GM20000 (cell line): Measurements from ENCODE around the gene ZNF385C.

ENCODE experiments used
- DNase-seq: peaks from one replicate; pipeline ENCODE4 v3.0.0; 2012; ENCODE audit warnings: low spot score
- TF ChIP-seq, protein P1 (sequence below): IDR thresholded peaks from 2 replicates; pipeline ENCODE4 v1.5.1; 2012; ENCODE audit warnings: mild to moderate bottlenecking, control low read depth; ENCODE audit errors: extremely low read depth, missing control alignments

ZNF385C gene

DNA sequence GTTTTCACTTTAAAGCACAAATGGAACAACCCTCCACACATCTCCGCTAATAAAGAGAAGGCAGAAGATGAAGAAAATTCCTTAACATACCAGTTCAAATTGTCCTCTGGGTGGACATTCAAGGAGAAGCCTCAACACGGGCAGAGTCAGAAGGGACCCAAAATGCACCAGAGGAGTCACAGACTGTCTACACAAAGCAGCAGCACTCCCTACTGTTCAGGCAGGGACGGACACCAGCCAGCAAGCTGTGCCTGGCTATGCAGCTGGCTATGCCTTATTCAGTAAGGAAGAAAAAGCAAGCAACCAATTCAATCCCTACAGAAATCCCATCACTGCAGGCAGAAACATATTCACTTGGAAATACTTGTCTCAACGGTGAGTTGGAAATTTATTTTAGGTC, 89.1 kb downstream of the ZNF385C start:
- TF ChIP-seq, protein P1, sequence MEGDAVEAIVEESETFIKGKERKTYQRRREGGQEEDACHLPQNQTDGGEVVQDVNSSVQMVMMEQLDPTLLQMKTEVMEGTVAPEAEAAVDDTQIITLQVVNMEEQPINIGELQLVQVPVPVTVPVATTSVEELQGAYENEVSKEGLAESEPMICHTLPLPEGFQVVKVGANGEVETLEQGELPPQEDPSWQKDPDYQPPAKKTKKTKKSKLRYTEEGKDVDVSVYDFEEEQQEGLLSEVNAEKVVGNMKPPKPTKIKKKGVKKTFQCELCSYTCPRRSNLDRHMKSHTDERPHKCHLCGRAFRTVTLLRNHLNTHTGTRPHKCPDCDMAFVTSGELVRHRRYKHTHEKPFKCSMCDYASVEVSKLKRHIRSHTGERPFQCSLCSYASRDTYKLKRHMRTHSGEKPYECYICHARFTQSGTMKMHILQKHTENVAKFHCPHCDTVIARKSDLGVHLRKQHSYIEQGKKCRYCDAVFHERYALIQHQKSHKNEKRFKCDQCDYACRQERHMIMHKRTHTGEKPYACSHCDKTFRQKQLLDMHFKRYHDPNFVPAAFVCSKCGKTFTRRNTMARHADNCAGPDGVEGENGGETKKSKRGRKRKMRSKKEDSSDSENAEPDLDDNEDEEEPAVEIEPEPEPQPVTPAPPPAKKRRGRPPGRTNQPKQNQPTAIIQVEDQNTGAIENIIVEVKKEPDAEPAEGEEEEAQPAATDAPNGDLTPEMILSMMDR = no peak

DNA sequence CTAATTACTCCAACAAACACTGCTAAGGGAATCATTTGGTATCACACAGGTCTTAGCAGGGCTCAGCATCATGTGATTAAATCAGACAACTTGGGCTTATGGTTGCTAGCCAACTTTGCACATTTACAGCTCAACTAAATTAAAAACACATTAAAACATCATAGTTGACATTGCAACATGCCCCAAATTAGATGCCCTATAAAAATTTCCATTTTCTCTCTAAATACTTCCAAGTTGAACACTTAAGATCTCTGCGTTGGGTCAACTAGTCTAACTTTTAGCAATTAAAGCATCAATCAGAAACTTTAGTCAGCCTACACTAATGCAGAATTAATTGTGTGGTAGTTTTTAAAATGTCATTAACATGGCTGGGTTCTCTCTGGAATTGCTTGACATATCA, 93.1 kb downstream of the ZNF385C start:
- no peak for DNase-seq
- TF ChIP-seq, protein P1 = no peak

More for the DNA sequence above, 89.1 kb downstream of the ZNF385C start:
- DNase-seq = no peak

DNA sequence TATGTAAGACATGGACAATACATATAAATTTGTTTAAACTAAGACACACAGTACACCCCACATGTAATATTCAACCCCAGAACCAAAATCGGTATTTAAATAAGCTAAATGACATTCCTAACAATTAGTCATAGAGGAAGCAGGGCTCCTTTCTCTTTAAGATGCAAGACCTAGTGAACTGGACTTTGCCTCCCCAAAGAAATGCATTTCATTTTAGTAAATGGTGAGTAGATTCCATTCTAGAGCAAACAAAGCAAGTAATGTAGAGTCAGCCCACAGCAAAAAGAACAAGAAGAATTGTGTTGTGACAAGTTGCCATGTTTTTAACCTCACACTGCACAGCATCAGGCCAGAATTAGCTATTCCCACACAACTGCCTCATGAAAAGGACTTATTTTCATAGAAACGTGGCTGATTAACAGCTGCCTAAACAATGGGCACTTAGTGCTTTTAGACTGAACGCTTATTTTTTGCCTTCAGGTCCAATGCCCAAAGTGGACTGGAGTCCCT, 95.4 kb downstream of the ZNF385C start:
- TF ChIP-seq, protein P1 = no peak
- no peak for DNase-seq

DNA sequence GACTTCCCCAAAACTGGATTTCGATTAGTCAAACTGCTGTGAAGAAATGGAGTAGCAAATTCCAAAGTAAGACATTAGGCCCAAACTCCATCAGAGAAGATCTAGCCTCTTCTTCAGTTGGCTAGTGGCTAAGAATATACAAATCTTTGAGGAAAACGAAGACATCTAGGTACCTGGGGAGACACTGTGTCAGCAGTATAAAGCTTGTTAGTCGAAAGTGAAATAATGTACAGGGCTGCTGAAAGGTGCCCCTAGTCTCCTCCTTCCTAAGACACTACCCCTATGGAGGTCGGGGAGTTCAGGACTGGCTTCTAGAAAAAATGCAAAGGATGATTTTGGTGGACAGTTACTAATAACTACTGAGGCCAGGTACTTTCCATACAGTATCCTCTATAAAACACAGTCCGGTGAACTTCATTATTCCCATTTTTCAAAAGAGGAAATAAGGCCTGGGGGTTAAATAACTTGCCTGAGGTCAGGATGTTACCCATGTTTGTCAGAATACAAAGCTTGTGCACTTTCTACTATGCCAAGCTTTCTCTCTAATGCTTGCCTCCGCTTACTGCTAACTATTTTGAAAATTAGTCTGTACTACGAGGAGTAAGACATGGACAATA, 96.0 kb downstream of the ZNF385C start:
- DNase-seq = no peak
- TF ChIP-seq, protein P1 = no peak

DNA sequence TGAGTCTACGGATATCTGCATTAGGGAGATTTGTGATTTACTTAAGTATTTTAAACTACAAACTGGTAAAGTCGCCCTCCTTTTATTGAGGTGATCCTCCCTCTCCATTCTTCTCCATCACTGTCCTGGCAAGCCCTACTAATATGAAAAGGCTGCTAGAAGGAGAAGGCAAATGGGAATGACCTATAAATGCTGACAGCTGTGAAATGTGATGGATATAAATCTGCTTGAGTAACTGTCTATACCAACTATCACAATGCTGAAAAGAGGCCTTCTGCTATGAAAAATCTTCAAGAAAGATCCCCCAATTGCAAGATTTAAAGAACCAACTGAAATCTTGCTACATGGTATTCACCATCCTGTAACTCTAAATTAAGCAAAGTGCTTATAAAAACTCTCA, 96.5 kb downstream of the ZNF385C start:
- TF ChIP-seq, protein P1 = no peak
- no peak for DNase-seq

DNA sequence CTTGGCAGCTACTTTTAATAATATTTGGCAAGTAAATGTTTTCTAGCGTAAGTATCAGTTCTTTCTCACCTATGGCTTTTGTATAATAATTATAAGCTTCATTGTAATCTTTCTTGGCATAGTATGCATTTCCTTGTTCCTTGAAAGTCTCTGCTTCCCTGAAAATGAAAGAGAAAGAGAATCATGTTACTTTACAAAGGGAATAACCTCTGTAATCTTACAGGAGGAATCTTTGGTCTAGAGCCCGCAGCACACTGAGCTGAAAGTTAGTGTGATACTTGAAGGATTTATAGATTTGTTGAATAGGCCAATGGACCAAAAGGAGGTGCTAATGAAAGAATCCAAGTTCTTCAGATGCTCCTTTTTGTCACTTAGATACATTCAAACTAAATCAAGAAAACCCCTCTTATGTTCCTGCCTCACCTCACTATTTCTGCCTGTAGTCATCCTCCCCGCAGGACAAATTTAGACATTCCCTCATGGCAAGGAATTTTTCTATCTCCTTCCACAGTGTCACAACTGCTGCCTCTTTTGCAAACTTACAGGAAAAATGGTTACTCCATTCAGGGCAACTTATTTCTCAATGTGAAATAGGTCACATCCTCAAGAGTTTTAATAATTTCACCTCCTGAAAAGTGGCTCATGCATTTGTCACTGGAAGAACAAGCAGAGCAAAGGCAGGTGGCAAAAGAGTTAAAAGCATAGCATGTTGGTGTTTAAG, 97.7 kb downstream of the ZNF385C start:
- DNase-seq = no peak
- TF ChIP-seq, protein P1 = no peak

DNA sequence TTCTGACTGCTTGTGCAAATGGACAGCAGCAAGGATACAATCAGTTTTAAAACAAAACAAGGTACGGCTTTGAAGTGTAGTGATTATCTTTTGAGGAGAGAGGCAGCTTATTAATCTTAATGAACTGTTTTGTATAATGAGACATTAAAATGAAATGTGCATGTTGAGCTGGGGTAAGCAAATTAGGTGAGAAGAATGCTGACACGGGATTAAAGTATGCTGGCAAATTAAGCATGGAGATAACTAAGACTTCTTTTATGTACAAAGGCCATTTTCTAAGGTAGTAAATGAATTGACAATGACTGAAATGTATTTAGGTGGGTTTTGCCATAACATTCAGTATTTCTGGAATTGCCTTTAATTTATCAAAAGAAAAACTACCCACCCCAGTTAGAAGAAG, 99.8 kb downstream of the ZNF385C start:
- DNase-seq = no peak
- TF ChIP-seq, protein P1 = no peak
